H9 (cell line): ENCODE data around the gene SFMBT2. TPM values are rescaled to one million over a fixed set of nuclear protein-coding genes. Genes with fewer than 3 reads are reported as not detected.

Experiments used
- DNase-seq: peaks from one replicate; pipeline ENCODE4 v3.0.0-alpha.2; 2017
- H2AFZ ChIP-seq: one replicate; pipeline ENCODE4 v1.6.1; 2013; ENCODE audit warnings: mild to moderate bottlenecking, low read length, control low read depth, moderate library complexity
- H2AK5ac ChIP-seq: 2 replicates; pipeline ENCODE4 v1.6.1; 2013; ENCODE audit warnings: low read length, control low read depth, mixed read lengths; ENCODE audit not compliant: insufficient read length
- H2BK120ac ChIP-seq: one replicate; pipeline ENCODE4 v1.6.1; 2013; ENCODE audit warnings: low read depth, mild to moderate bottlenecking, low read length, control low read depth, inconsistent platforms; ENCODE audit not compliant: poor library complexity, severe bottlenecking
- H2BK12ac ChIP-seq: 2 replicates; pipeline ENCODE4 v1.6.1; 2013; ENCODE audit warnings: low read length, control low read depth, mixed read lengths, low read depth; ENCODE audit not compliant: insufficient read length
- H2BK15ac ChIP-seq: 2 replicates; pipeline ENCODE4 v1.6.1; 2013; ENCODE audit warnings: low read depth, low read length, control low read depth
- H2BK20ac ChIP-seq: one replicate; pipeline ENCODE4 v1.6.1; 2013; ENCODE audit warnings: low read depth, mild to moderate bottlenecking, low read length, control low read depth, inconsistent platforms; ENCODE audit not compliant: poor library complexity, severe bottlenecking
- H2BK5ac ChIP-seq: 2 replicates; pipeline ENCODE4 v1.6.1; 2013; ENCODE audit warnings: low read length, control low read depth, mixed read lengths; ENCODE audit not compliant: insufficient read length
- H3K14ac ChIP-seq: 2 replicates; pipeline ENCODE4 v1.6.1; 2013; ENCODE audit warnings: low read length, control low read depth; ENCODE audit not compliant: insufficient read depth
- H3K18ac ChIP-seq: 2 replicates; pipeline ENCODE4 v1.6.1; 2013; ENCODE audit warnings: low read depth, mild to moderate bottlenecking, mixed read lengths, low read length, control low read depth; ENCODE audit not compliant: insufficient read length
- H3K23ac ChIP-seq: 2 replicates; pipeline ENCODE4 v1.6.1; 2013; ENCODE audit warnings: low read length, control low read depth, mixed read lengths, low read depth; ENCODE audit not compliant: insufficient read length
- H3K23me2 ChIP-seq: 2 replicates; pipeline ENCODE4 v1.6.1; 2013; ENCODE audit warnings: low read depth, mild to moderate bottlenecking, mixed read lengths, low read length, control low read depth; ENCODE audit not compliant: insufficient read length, poor library complexity, severe bottlenecking
- H3K27ac ChIP-seq: 2 replicates; pipeline ENCODE4 v1.5.1; 2013; ENCODE audit warnings: low read length, control low read depth, mixed read lengths, low read depth; ENCODE audit not compliant: insufficient read length
- H3K27me3 ChIP-seq: 2 replicates; pipeline ENCODE4 v1.6.1; 2013; ENCODE audit warnings: low read length, control low read depth, inconsistent platforms; ENCODE audit not compliant: insufficient read depth
- H3K4ac ChIP-seq: 2 replicates; pipeline ENCODE4 v1.6.1; 2013; ENCODE audit warnings: low read depth, mild to moderate bottlenecking, control low read depth, inconsistent platforms, low read length, moderate library complexity
- H3K4me1 ChIP-seq: 2 replicates; pipeline ENCODE4 v1.6.1; 2013; ENCODE audit warnings: low read length, control low read depth, inconsistent platforms; ENCODE audit not compliant: insufficient read depth
- H3K4me2 ChIP-seq: 2 replicates; pipeline ENCODE4 v1.6.1; 2013; ENCODE audit warnings: low read length, control low read depth, mixed read lengths; ENCODE audit not compliant: insufficient read length, insufficient read depth
- H3K56ac ChIP-seq: 2 replicates; pipeline ENCODE4 v1.6.1; 2013; ENCODE audit warnings: low read depth, mild to moderate bottlenecking, mixed read lengths, low read length, control low read depth; ENCODE audit not compliant: insufficient read length
- H3K79me1 ChIP-seq: 2 replicates; pipeline ENCODE4 v1.6.1; 2013; ENCODE audit warnings: low read depth, mild to moderate bottlenecking, moderate library complexity, low read length, control low read depth, inconsistent platforms; ENCODE audit not compliant: insufficient read depth, poor library complexity, severe bottlenecking
- H3K79me2 ChIP-seq: 2 replicates; pipeline ENCODE4 v1.6.1; 2013; ENCODE audit warnings: low read length, control low read depth, inconsistent platforms; ENCODE audit not compliant: insufficient read depth
- H3K9ac ChIP-seq: 2 replicates; pipeline ENCODE4 v1.6.1; 2013; ENCODE audit warnings: low read length, control low read depth, mixed read lengths; ENCODE audit not compliant: insufficient read length; ENCODE audit errors: extremely low read depth
- H3K9me3 ChIP-seq: one replicate; pipeline ENCODE4 v1.6.1; 2013; ENCODE audit warnings: low read depth, low read length, inconsistent platforms; ENCODE audit not compliant: control insufficient read depth
- H3T11ph ChIP-seq: one replicate; pipeline ENCODE4 v1.6.1; 2013; ENCODE audit warnings: mild to moderate bottlenecking, low read length, control low read depth, inconsistent platforms
- H4K20me1 ChIP-seq: one replicate; pipeline ENCODE4 v1.6.1; 2013; ENCODE audit not compliant: control insufficient read depth, insufficient read length, insufficient read depth
- H4K5ac ChIP-seq: 2 replicates; pipeline ENCODE4 v1.6.1; 2013; ENCODE audit warnings: low read depth, mild to moderate bottlenecking, mixed read lengths, low read length, control low read depth; ENCODE audit not compliant: insufficient read length
- H4K8ac ChIP-seq: replicated peaks from 2 replicates; pipeline ENCODE4 v1.6.1; 2013; ENCODE audit warnings: low read length, control low read depth, mixed read lengths, low read depth; ENCODE audit not compliant: insufficient read length
- H4K91ac ChIP-seq: 2 replicates; pipeline ENCODE4 v1.6.1; 2013; ENCODE audit warnings: low read depth, mild to moderate bottlenecking, moderate library complexity, mixed read lengths, low read length, control low read depth; ENCODE audit not compliant: insufficient read length
- H3K27ac Mint-ChIP-seq, 3 experiments: 2 replicates in 2 of 3; 3 replicates in 1 of 3; pipeline ENCODE4 v1.8.0; 2020 to 2021; ENCODE audit warnings: mixed read lengths in 3 of 3, mild to moderate bottlenecking in 1 of 3, moderate library complexity in 1 of 3
- H3K27me3 Mint-ChIP-seq: 2 replicates; pipeline ENCODE4 v1.8.0; 2021; ENCODE audit warnings: low read depth, mild to moderate bottlenecking, moderate library complexity, mixed read lengths
- H3K36me3 Mint-ChIP-seq, 3 experiments: 2 replicates in 2 of 3; 3 replicates in 1 of 3; pipeline ENCODE4 v1.8.0; 2020 to 2021; ENCODE audit warnings: low read depth in 3 of 3, mixed read lengths in 3 of 3; ENCODE audit not compliant: insufficient read depth in 1 of 3
- H3K4me1 Mint-ChIP-seq, 2 experiments: 2 replicates each; pipeline ENCODE4 v1.8.0; 2020; ENCODE audit warnings: mixed read lengths in 2 of 2
- H3K4me3 Mint-ChIP-seq, 2 experiments: 2 replicates in 1 of 2; 3 replicates in 1 of 2; pipeline ENCODE4 v1.8.0; 2020 to 2021; ENCODE audit warnings: mild to moderate bottlenecking in 2 of 2, mixed read lengths in 2 of 2, moderate library complexity in 1 of 2
- H3K9me3 Mint-ChIP-seq, 2 experiments: 2 replicates in 1 of 2; 3 replicates in 1 of 2; pipeline ENCODE4 v1.8.0; 2020; ENCODE audit warnings: mild to moderate bottlenecking in 2 of 2, mixed read lengths in 2 of 2, moderate library complexity in 1 of 2
- WGBS: extraction: QIAGEN DNeasy Blood & Tissue Kit; methylation state at CpG from one replicate; pipeline ENCODE4 v1.1.7; 2013; ENCODE audit warnings: missing lambda C conversion rate, low lambda C conversion rate, mixed read lengths; ENCODE audit not compliant: insufficient read length; ENCODE audit errors: extremely low coverage; 5-methylcytosine and 5-hydroxymethylcytosine counted together
- total RNA-seq: library from RNA; stranded (reverse); gene quantifications from 2 replicates; pipeline ENCODE4 v1.2.1, GENCODE V29; 2021
- TF ChIP-seq, protein P1 (sequence below): fragments of 200-600 bp; sonication (generic); conservative IDR thresholded peaks from 3 replicates; pipeline ENCODE4 v1.8.0; 2021; ENCODE audit warnings: antibody characterized with exemption, mild to moderate bottlenecking

SFMBT2 gene
- total RNA-seq, 1 experiment from 2014 or later: 5.3 TPM

DNA sequence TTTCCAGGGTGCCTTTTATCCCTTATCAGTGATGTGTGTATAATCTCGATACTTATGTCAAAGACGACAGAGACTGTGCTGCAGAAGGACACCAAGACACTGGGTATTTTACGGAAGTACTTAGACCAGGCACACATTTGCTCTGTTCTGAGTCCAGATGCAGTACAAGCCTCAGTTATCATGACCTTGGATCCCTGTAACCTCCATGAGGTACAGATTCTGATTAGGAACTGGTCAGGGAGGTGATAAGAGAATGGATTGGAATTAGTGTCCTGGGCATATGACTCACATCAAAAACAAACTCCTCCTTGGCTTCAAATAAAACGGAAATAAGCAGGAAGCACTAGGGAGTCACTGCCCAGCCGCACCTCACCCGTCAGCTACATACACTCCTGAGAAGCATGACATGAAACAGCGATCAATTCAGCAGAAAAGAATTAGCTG lies 146.5 kb downstream of the SFMBT2 start:
- Histone ChIP-seq H3K4ac (no peak overlapping the region), H3K27me3 (no peaks in the 10 kb centered on the region), H3K23me2 (no peaks in the 10 kb centered on the region), H2AK5ac (no peak overlapping the region), H3K14ac (no peak overlapping the region), H3T11ph (no peak overlapping the region), H3K79me2 (no peaks in the 10 kb centered on the region), H4K8ac (no peak overlapping the region), H3K23ac (no peak overlapping the region), H3K4me2 (no peak overlapping the region), H3K56ac (no peak overlapping the region), H3K4me1 (no peaks in the 10 kb centered on the region), H4K20me1 (no peaks in the 10 kb centered on the region), H4K5ac (no peak overlapping the region), H2BK15ac (no peak overlapping the region), H2AFZ (no peak overlapping the region), H3K9me3 (no peaks in the 10 kb centered on the region), H3K79me1 (no peaks in the 10 kb centered on the region), H2BK120ac (no peak overlapping the region), H3K27ac (no peak overlapping the region), H2BK12ac (no peak overlapping the region), H2BK5ac (no peak overlapping the region), H3K9ac (no peak overlapping the region), H3K18ac (no peak overlapping the region), H2BK20ac (no peak overlapping the region), H4K91ac (no peak overlapping the region)
- H3K4me3 Mint-ChIP-seq: no peak overlapping the region
- no peak overlapping the region for H3K27ac Mint-ChIP-seq
- WGBS: no CpG with 5 or more reads among the region's 7 CpGs
- no peak for DNase-seq
- no peaks in the 10 kb centered on the region for H3K27me3 Mint-ChIP-seq
- TF ChIP-seq, protein P1, sequence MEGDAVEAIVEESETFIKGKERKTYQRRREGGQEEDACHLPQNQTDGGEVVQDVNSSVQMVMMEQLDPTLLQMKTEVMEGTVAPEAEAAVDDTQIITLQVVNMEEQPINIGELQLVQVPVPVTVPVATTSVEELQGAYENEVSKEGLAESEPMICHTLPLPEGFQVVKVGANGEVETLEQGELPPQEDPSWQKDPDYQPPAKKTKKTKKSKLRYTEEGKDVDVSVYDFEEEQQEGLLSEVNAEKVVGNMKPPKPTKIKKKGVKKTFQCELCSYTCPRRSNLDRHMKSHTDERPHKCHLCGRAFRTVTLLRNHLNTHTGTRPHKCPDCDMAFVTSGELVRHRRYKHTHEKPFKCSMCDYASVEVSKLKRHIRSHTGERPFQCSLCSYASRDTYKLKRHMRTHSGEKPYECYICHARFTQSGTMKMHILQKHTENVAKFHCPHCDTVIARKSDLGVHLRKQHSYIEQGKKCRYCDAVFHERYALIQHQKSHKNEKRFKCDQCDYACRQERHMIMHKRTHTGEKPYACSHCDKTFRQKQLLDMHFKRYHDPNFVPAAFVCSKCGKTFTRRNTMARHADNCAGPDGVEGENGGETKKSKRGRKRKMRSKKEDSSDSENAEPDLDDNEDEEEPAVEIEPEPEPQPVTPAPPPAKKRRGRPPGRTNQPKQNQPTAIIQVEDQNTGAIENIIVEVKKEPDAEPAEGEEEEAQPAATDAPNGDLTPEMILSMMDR: no peak
- no peaks in the 10 kb centered on the region for H3K36me3 Mint-ChIP-seq
- H3K9me3 Mint-ChIP-seq: no peaks in the 10 kb centered on the region
- peaks cover 0 to 2% of the 10 kb centered on the region in 2 experiments; a peak in 3 of 4 replicates for H3K4me1 Mint-ChIP-seq
